GM18867 (cell line): ENCODE results near the gene UBR2.

Experiments
- ATAC-seq: cut with Tn5 transposase; IDR thresholded peaks from one replicate; pipeline ENCODE4 v1.9.1; 2021; ENCODE audit warnings: mild to moderate bottlenecking, moderate library complexity; ENCODE audit not compliant: unreplicated experiment

UBR2 gene

DNA sequence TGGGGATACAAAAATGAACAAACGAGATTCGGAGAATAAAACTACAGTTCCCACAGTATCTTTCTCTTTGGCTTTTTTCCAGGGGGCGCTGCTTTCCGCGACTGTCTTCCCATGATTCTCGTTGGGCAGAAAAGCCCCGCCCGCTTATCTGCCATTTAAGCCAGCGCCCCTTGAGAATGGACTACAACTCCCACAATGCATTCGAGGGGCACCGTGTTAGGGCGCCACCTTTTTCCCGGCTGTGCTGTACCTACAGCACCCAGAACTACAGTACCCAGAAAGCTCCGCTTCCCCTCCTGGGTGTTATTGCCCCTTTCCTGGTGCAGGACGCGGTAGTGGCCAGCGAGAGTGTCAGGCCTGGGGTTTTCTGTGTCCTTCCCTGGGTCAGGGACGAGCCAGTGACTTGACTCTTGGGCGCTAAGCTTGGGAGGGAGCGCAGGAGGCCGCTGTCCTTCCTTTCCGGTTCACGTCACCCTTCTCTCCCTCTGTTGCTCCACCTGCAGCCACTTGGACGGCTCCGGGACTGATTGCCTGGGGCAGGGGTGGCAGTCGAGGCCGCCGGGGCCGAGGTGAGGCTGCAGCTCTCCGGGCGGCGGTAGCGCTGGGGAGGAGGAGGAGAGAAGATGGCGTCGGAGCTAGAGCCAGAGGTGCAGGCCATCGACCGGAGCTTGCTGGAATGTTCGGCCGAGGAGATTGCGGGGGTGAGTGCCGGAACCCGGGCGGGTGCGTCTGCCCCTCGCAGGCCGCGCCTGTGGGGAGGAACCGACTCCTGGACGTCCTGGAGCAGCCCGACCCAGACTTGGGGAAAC lies at the start of gene UBR2:
Gene UBR2 (plus strand): TSS at position 333 of the 809 bp plus-strand sequence. CDS start 291 bp downstream, at position 624.
- peak; percentile 89 for ATAC-seq

DNA sequence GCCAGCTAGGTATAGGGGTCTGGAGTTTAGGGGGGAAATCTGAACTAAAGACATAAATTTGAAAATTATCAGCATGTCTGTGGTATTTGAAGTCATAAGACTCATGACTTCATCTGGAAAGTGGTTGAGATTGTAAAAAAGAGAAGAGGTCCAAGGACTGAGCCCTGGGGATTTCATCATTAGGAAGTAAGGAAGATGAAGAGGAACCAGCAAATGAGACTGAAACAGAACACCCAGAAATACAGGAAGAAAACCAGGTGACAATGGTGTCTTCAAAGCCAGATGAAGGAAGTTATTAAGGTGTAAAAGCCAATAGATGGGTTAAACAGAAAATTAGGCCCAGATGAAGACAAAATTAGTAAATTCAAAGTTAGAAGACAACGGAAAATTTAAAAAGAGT lies 49.1 kb upstream of the UBR2 start:
- ATAC-seq = no peak

GRCh38 chr6:42519779-42520178 lies 44.0 kb upstream of the UBR2 start:
- no peak for ATAC-seq

DNA sequence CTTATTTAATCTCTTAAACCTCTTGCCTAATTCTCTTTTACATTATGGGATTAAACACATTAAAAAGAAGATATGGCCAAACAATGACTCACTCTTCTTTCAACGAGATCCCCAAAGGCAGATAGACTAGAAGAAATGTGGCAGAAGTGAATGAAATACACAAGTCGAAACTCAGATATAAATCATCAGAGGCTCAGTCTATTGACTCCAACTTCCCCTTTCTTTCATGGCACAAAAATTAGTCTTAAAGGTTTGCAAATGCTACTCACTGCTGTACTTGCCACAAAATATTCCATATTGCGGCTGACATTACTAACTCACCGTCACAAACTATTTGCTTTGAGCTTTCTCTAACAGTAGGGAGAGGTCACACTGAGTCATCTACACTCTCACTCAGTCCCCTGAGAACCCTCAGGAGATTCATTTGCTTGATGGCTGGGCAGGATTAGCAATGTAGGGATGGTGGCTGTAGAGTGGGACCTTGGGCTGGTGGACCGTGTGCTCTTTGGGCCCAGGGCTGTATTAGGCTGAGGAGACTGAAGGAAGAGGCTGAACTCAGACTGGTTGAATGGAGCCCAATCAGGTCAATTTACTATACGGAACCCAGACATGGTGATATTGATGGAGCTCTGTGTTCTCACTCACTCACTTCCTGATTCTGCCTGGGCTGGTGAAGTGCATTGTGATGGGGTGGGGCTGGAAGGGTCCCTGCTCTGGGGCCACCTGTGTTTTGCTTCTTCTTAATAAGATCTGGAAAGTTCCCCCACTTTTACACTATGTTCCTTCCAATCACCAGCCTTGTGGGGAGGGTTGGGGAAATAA lies 42.8 kb upstream of the UBR2 start:
- ATAC-seq = no peak

DNA sequence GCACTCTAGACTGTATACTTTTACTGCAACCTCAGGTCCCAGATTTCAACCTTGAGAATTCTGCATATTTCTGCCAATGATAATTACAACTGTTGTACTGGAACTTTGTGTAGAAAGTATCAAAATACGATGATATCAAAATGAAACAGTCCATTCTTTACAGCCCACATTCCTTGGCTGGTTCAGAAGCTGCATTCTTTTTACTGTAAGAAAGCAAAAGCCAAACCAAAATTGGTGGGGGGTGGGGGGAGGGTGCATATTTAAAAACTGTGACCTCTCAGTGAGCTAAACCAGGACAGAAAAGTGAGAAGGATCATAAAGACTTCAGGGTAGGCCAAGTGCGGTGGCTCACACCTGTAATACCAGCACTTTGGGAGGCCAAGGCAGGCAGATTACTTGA lies 41.8 kb upstream of the UBR2 start:
- ATAC-seq = no peak

- ATAC-seq = no peak
Measured at GRCh38 chr6:42522942-42523814, 40.7 kb upstream of the UBR2 start.

DNA sequence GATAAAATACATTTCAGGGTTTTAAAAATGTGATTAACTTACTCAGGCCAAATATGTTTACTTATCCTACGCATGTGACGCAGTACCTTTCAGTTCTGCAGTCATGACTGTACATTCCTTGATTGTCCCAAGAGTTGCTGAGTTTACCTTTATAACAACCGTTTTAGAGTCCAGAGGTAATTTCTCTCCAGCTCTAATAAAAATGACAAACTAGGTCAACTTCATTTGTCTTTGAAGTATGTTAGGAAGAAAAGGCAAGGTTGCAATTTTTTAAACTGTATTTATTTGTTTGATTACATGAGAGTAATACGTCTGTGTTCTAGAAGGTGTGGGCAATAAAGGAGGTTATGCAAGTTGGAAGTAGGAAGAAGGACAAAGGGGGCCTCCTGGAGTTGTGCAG lies 38.6 kb upstream of the UBR2 start:
- ATAC-seq = no peak

DNA sequence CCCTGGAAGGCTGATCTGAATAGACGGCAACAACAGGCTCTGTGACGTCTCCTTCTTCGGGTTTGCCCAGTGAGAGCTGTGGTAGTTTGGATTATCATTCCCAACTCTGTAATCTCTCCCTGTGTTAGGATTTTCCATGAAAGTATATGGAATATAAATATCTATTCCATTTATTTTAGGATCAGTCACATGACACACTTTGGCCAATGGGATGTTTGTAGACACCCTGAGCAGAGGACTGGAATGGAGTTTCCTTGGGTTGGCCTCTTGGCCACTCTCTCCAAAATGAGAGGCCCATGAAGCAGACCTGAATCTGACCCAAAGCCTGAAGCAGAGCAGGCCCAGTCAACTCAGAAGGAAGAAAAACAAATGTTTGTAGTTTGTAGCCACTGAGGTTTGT lies 37.2 kb upstream of the UBR2 start:
- no peak for ATAC-seq

GRCh38 chr6:42527204-42527603 lies 36.6 kb upstream of the UBR2 start:
- ATAC-seq = no peak

GRCh38 chr6:42530296-42530695 lies 33.5 kb upstream of the UBR2 start:
- no peak for ATAC-seq

DNA sequence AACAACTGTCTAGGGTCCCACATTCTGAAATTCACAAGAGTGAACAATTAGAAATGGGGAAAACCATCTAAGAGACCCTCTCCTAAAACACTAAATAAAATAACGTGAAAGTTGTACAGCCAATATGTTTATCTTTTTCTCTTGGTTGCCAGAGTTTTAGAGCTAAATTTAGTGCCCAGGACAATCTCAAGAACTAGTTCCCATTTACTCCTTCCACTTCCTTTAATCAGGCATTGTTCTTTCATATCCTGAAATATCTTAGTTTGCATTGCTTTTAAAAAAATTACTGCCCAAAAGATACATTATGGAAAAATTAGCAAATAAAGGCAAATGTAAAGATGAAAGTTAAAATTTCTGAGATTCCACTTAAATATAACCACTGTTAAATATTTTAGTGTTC lies 33.1 kb upstream of the UBR2 start:
- ATAC-seq = no peak

- no peak for ATAC-seq
Measured at GRCh38 chr6:42532038-42532669, 31.7 kb upstream of the UBR2 start.

GRCh38 chr6:42533794-42534193 lies 30.0 kb upstream of the UBR2 start:
- no peak for ATAC-seq

DNA sequence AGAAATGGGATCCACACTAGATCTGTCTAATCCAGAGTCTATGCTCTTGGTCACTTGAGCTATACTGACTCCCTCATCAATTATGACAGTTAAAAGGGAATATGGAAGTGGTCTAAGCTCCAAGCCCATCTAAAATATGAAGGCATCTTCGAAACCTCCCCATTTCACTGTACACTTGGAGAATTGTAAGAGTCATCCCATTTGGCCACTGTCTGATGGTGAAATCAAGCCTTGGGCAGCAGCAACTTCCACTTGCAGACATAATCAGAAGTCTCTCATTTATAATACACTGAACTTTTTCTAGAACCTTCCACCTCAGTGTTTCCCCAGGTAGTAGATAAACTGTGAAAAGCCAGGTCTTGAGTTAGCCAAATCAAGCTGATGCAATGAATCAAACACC lies 26.3 kb upstream of the UBR2 start:
- no peak for ATAC-seq

GRCh38 chr6:42539135-42539534 lies 24.7 kb upstream of the UBR2 start:
- ATAC-seq = no peak

DNA sequence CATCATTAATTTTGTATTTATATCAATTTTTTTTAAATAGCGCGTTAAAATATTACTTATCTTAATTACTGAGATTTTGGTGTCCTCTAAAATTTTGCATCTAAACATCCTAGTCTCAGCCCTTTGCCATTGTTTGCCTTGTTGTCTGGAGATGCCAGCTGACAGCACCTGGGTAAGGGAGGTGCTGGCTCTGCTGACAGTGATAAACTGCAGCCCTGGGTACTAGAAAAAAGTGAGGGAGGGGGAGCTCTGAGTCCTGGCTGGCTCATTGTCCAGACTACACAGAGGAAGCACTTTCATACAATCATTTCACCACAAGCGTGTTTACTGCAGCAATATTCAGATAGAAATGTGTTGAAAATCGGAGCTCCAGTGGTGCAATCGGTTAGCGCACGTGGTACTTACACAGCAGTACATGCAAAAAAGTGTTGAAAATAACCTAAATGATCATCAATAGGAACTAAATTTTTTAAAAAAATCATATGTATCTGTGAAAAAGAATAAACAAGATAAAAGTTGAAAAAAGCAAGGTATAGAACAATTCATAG lies 18.5 kb upstream of the UBR2 start:
- ATAC-seq = no peak

DNA sequence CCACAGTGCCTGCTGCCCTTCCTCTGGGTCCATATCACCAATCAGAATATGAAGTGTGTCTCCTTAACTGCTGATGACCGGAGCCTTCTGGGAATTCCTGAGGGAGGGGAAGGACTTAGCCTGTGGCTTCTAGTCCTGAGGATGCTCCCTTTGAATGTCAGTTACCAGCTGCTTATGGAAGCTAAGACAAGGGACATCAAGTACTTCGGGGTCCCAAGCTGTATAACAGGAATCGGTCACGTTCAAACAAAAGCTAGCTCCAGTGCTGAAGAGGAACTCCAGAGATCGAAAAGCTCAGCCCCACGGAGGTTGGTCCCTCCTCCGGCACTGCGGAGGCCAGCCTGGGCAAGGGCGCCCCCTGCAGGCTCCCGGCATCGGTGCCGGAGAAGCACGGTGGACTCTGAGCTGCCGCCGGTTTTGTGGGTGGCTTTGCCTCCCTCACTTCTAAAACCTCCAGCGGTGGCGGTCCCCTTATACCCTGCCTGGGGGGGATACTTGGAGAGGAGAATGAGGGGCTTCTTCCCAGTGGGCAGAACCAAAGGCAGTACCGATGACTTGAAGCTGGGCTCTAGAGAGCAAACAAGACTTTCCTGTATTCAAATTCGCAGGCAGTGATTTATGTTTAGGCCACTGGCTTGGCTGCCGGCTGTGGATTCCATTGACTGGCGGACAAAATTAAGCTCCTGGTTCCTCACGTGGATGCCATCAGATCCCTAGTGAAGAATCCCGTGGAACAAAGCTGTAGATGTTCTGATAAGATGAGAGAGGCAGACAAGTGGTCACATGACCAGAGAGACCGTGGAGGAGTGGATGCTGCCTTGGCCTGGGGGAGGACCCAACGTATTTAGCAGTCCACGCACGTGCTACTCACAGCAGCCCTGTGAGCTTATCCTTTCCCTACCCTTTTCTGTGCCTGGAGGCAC lies 16.2 kb upstream of the UBR2 start:
- ATAC-seq = peak; percentile 79

GRCh38 chr6:42550277-42550676 lies 13.6 kb upstream of the UBR2 start:
- ATAC-seq = no peak

DNA sequence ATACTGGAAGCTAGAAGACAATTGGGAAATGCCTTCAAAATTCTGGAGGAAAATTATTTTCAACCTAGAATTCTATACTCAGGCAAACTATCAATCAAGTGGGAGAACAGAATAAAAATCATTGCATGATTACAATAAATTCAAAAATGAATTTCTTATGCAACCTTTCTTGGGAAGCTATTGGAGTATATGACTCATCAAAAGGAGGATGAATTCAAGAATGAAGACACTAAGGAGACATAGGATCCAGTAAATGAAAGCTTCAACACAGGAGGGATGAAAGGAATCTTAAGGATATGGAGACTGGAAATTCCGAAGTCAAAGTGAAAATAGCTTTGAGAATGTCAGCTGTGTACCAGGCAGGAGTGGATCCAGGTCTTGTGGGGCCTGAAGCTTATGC lies 12.6 kb upstream of the UBR2 start:
- no peak for ATAC-seq
